ENCODE measurements around the gene NAT16.
A peak's percentile ranks its signal among the peaks of the same experiment; 100 is the strongest.

DNA sequence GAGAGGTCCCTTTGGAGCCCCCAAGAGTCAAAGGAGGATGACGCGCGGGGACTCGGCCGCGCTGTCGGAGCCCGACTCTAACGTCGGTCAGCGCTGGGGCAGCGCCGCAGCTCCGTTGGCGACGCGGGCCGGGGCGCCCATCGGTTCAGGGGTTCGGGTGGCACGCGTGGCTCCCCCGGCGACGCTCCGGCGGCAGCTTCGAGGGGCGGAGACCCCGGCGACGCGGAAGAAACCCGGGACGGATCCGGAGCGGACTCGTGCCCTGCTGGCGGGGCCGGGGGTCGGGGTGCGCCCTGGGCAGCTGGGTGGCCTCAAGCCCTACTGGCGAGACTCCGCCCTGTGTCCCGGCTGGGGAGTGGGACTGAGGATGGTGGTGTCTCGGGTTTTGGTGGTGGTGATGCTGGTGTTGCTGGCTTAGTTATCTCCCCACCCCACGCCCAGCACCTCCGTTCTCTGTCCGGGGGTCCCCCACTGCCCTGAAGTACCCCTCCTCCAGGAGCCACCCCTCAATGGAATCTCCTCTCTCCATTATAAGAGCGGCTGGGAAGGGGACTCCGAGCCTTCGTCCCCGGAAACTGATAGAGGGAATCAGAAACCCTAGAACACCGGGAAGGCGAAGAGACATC is at the start of gene NAT16:
- TF ChIP-seq, protein P1, sequence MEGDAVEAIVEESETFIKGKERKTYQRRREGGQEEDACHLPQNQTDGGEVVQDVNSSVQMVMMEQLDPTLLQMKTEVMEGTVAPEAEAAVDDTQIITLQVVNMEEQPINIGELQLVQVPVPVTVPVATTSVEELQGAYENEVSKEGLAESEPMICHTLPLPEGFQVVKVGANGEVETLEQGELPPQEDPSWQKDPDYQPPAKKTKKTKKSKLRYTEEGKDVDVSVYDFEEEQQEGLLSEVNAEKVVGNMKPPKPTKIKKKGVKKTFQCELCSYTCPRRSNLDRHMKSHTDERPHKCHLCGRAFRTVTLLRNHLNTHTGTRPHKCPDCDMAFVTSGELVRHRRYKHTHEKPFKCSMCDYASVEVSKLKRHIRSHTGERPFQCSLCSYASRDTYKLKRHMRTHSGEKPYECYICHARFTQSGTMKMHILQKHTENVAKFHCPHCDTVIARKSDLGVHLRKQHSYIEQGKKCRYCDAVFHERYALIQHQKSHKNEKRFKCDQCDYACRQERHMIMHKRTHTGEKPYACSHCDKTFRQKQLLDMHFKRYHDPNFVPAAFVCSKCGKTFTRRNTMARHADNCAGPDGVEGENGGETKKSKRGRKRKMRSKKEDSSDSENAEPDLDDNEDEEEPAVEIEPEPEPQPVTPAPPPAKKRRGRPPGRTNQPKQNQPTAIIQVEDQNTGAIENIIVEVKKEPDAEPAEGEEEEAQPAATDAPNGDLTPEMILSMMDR (conservative IDR thresholded peaks at IDR 0.05 in 1 of 2, IDR thresholded peaks at IDR 0.05 in 1 of 2; ENCODE audit: extremely low read depth in 1 of 2, insufficient read depth in 1 of 2, low read depth in 1 of 2, low read length in 2 of 2): no peak
- TF ChIP-seq EZH2 (IDR thresholded peaks at IDR 0.05; ENCODE audit: borderline replicate concordance, low read length): peak; percentile 91

All from mammary epithelial cell (primary cell).